ENCODE data around the gene ASXL3. TPM values are rescaled to one million over a fixed set of nuclear protein-coding genes. Genes with fewer than 3 reads are reported as not detected.

The ASXL3 gene
- polyA plus RNA-seq, 1 donor (not counting 4 experiments of a cell fraction or from before 2014, with no cell fraction given) = not detected

DNA sequence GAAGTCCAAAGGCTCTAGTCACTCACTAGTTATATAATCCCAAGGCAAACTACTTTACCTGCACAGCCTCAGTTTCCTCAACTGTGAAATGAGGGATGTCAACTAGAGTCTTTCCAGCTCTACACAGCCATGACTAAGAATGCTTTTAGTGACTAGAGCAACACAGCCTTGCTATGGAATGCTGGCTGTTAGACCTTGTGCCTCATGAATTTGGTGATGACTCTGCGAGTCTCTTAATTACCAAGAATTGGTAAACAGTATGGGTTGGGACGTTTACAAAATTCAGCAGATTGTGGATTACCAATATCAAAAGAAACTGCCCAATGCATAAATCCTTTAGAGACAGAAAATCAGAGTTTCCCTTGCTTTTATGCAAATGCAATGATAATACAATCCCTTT is 163.7 kb downstream of the ASXL3 start:
- Histone ChIP-seq H3K4me2 (ENCODE audit: control insufficient read depth, extremely low read depth, insufficient read depth, low read depth, low read length) (no peak overlapping the region), H3K27me3 (ENCODE audit: control insufficient read depth, extremely low read depth, insufficient read depth, low read length) (no peaks in the 10 kb centered on the region), H3K36me3 (ENCODE audit: control insufficient read depth in 2 of 2, extremely low read depth in 1 of 2, insufficient read depth in 2 of 2, low read length in 2 of 2) (no peaks in the 10 kb centered on the region), H3K79me2 (ENCODE audit: control insufficient read depth, insufficient read depth, low read length) (no peaks in the 10 kb centered on the region), H3K27ac (ENCODE audit: control insufficient read depth, insufficient read depth, low read length) (no peak overlapping the region), H3K4me3 (ENCODE audit: control insufficient read depth in 2 of 3, extremely low read depth in 1 of 3, insufficient read depth in 2 of 3, low read depth in 1 of 3, low read length in 3 of 3) (no peak overlapping the region), H3K9me3 (ENCODE audit: control insufficient read depth, low read depth, low read length) (no peaks in the 10 kb centered on the region), H3K9me1 (ENCODE audit: control insufficient read depth, extremely low read depth, insufficient read depth, low read length) (no peaks in the 10 kb centered on the region), H2AFZ (ENCODE audit: control insufficient read depth, low read length) (no peak overlapping the region), H4K20me1 (ENCODE audit: control insufficient read depth, extremely low read depth, insufficient read depth, low read length) (no peaks in the 10 kb centered on the region), H3K9ac (ENCODE audit: control insufficient read depth, extremely low read depth, insufficient read depth, low read length) (no peak overlapping the region), H3K4me1 (ENCODE audit: control insufficient read depth, extremely low read depth, insufficient read depth, low read length) (no peaks in the 10 kb centered on the region)
- TF ChIP-seq, protein P1, sequence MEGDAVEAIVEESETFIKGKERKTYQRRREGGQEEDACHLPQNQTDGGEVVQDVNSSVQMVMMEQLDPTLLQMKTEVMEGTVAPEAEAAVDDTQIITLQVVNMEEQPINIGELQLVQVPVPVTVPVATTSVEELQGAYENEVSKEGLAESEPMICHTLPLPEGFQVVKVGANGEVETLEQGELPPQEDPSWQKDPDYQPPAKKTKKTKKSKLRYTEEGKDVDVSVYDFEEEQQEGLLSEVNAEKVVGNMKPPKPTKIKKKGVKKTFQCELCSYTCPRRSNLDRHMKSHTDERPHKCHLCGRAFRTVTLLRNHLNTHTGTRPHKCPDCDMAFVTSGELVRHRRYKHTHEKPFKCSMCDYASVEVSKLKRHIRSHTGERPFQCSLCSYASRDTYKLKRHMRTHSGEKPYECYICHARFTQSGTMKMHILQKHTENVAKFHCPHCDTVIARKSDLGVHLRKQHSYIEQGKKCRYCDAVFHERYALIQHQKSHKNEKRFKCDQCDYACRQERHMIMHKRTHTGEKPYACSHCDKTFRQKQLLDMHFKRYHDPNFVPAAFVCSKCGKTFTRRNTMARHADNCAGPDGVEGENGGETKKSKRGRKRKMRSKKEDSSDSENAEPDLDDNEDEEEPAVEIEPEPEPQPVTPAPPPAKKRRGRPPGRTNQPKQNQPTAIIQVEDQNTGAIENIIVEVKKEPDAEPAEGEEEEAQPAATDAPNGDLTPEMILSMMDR (optimal IDR thresholded peaks at IDR 0.05 in 1 of 3, IDR thresholded peaks at IDR 0.05 in 1 of 3, conservative IDR thresholded peaks at IDR 0.05 in 1 of 3; ENCODE audit: extremely low read depth in 1 of 3, insufficient read depth in 2 of 3, low read length in 3 of 3) = no peak
- no peak for TF ChIP-seq EZH2 (IDR thresholded peaks at IDR 0.05; ENCODE audit: low read length)
- FAIRE-seq (no peak), DNase-seq (ENCODE audit: low read depth, low spot score) (no peak)
- dilution Hi-C loops (cut with MboI; ENCODE audit: extremely low pct_ligation_motif_present, low sequenced_read_pairs) = no loop called here

DNA sequence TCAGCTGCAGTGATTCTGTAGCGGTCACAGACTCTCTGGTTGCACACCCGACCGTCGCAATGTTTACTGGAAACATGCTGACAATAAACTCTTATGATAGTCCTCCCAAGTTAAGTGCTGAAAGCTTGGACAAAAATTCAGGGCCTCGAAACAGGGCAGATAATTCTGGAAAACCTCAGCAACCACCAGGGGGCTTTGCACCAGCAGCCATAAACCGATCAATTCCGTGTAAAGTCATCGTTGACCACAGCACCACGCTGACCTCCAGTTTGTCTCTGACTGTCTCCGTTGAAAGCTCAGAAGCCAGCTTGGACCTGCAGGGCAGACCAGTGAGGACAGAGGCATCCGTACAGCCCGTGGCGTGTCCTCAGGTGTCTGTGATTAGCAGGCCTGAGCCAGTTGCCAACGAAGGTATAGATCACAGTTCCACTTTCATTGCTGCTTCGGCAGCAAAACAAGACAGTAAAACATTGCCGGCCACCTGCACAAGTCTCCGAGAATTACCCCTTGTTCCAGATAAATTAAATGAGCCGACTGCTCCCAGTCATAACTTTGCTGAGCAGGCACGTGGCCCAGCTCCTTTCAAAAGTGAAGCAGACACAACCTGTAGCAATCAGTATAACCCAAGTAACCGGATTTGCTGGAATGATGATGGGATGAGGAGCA is 166.1 kb downstream of the ASXL3 start:
- no peak overlapping the region for H3K4me3 ChIP-seq (ENCODE audit: control insufficient read depth in 2 of 3, extremely low read depth in 1 of 3, insufficient read depth in 2 of 3, low read depth in 1 of 3, low read length in 3 of 3)
- H2AFZ ChIP-seq (ENCODE audit: control insufficient read depth, low read length) = no peak overlapping the region
- TF ChIP-seq, protein P1 (optimal IDR thresholded peaks at IDR 0.05 in 1 of 3, IDR thresholded peaks at IDR 0.05 in 1 of 3, conservative IDR thresholded peaks at IDR 0.05 in 1 of 3; ENCODE audit: extremely low read depth in 1 of 3, insufficient read depth in 2 of 3, low read length in 3 of 3) = no peak
- TF ChIP-seq EZH2 (IDR thresholded peaks at IDR 0.05; ENCODE audit: low read length) = no peak
- DNase-seq (ENCODE audit: low read depth, low spot score) (no peak), FAIRE-seq (no peak)
- H3K27me3 ChIP-seq (ENCODE audit: control insufficient read depth, extremely low read depth, insufficient read depth, low read length) = no peaks in the 10 kb centered on the region
- H3K9me1 ChIP-seq (ENCODE audit: control insufficient read depth, extremely low read depth, insufficient read depth, low read length) = no peaks in the 10 kb centered on the region
- H3K9me3 ChIP-seq (ENCODE audit: control insufficient read depth, low read depth, low read length) = no peaks in the 10 kb centered on the region
- H3K79me2 ChIP-seq (ENCODE audit: control insufficient read depth, insufficient read depth, low read length) = no peaks in the 10 kb centered on the region
- dilution Hi-C loops (cut with MboI; ENCODE audit: extremely low pct_ligation_motif_present, low sequenced_read_pairs) = no loop called here
- no peak overlapping the region for H3K9ac ChIP-seq (ENCODE audit: control insufficient read depth, extremely low read depth, insufficient read depth, low read length)
- H3K4me1 ChIP-seq (ENCODE audit: control insufficient read depth, extremely low read depth, insufficient read depth, low read length) = no peaks in the 10 kb centered on the region
- H3K27ac ChIP-seq (ENCODE audit: control insufficient read depth, insufficient read depth, low read length) = no peak overlapping the region
- H4K20me1 ChIP-seq (ENCODE audit: control insufficient read depth, extremely low read depth, insufficient read depth, low read length) = no peaks in the 10 kb centered on the region
- no peak overlapping the region for H3K4me2 ChIP-seq (ENCODE audit: control insufficient read depth, extremely low read depth, insufficient read depth, low read depth, low read length)
- H3K36me3 ChIP-seq (ENCODE audit: control insufficient read depth in 2 of 2, extremely low read depth in 1 of 2, insufficient read depth in 2 of 2, low read length in 2 of 2) = no peaks in the 10 kb centered on the region
